ENCODE results near the gene WASHC1.
"Not testable (repeated sequence)": the region's sequence is repeated elsewhere in the genome, so short reads cannot be mapped to it uniquely, and the experiment has no call there.

The WASHC1 gene

GRCh38 chr9:11206-11605 lies 18.1 kb downstream of the WASHC1 start:
- not testable (repeated sequence) for DNase-seq

- DNase-seq: not testable (repeated sequence)
Measured at GRCh38 chr9:10653-11053, 18.6 kb downstream of the WASHC1 start.

- DNase-seq: not testable (repeated sequence)
Measured at GRCh38 chr9:10207-10606, 19.0 kb downstream of the WASHC1 start.

Measured in NCI-H82 (cell line).